HG03354 (cell line): ENCODE data around the gene ENGASE.

Experiments
- ATAC-seq: cut with Tn5 transposase; IDR thresholded peaks from one replicate; pipeline ENCODE4 v1.9.1; 2021; ENCODE audit warnings: mild to moderate bottlenecking; ENCODE audit not compliant: unreplicated experiment, poor library complexity, severe bottlenecking

ENGASE gene

GRCh38 chr17:79089720-79090442, 15.3 kb downstream of the ENGASE start:
- no peak for ATAC-seq

GRCh38 chr17:79090443-79091225, 16.0 kb downstream of the ENGASE start:
- no peak for ATAC-seq

- no peak for ATAC-seq
Measured at GRCh38 chr17:79091226-79091670, 16.6 kb downstream of the ENGASE start.

GRCh38 chr17:79092567-79092966, 17.9 kb downstream of the ENGASE start:
- ATAC-seq = no peak

- ATAC-seq = no peak
Measured at GRCh38 chr17:79093270-79093669, 18.6 kb downstream of the ENGASE start.

- ATAC-seq = no peak
Measured at GRCh38 chr17:79094261-79094660, 19.6 kb downstream of the ENGASE start.

GRCh38 chr17:79095345-79096055, 20.9 kb downstream of the ENGASE start:
- ATAC-seq = no peak

GRCh38 chr17:79096477-79096876, 21.9 kb downstream of the ENGASE start:
- ATAC-seq = no peak

- no peak for ATAC-seq
Measured at GRCh38 chr17:79097226-79098055, 22.8 kb downstream of the ENGASE start.

- ATAC-seq = no peak
Measured at GRCh38 chr17:79098282-79098867, 23.8 kb downstream of the ENGASE start.

GRCh38 chr17:79100405-79100804, 25.8 kb downstream of the ENGASE start:
- no peak for ATAC-seq

GRCh38 chr17:79101111-79101673, 26.6 kb downstream of the ENGASE start:
- no peak for ATAC-seq

- no peak for ATAC-seq
Measured at GRCh38 chr17:79102214-79102613, 27.6 kb downstream of the ENGASE start.

- ATAC-seq = no peak
Measured at GRCh38 chr17:79104898-79105600, 30.4 kb downstream of the ENGASE start.

GRCh38 chr17:79105937-79106336, 31.3 kb downstream of the ENGASE start:
- ATAC-seq = no peak

GRCh38 chr17:79106958-79107357, 32.3 kb downstream of the ENGASE start:
- no peak for ATAC-seq

GRCh38 chr17:79107499-79108231, 33.0 kb downstream of the ENGASE start:
- no peak for ATAC-seq
